ENCODE results near the gene FAM89B.

DNA sequence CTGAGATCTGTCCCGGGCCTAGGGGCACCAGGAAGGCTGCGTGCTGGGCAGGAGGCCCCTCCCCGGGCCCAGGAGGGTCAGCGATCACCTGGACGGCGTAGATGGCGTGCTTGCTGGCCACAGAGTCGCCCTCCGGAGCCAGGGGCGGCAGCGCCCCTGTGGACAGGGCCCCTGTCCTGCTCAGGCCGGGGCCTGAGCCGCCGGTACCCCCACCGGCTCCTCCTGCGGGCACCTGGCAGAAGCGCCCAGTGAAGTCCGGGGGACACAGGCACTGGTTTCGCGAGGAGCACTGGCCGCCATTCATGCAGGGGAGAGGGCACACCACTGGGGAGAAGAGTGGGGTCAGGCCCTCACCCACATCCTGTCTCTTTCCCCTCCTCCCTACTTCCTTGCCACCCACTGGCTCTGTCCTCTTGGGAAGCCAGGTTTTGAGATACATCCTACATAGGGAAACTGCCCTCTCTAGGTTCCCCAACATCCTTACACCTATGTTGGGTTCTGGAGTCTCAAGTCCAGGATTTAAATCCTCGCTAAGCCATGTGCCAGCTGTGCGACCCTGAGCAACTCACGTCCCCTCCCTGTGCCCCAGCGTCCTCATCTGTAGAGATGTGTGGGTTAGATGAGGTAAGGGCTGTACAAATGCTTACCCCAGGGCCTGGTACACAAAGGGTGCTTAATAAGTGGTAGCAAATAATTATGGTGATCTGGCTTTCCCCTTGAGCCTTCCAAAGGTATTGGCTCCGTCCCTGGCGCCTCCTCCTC is 18.1 kb upstream of the FAM89B start:
- TF ChIP-seq YY1 (IDR thresholded peaks at IDR 0.05; ENCODE audit: low read depth), result no peak
- TF ChIP-seq EP300 (IDR thresholded peaks at IDR 0.05; ENCODE audit: borderline replicate concordance), result no peak
- no peak for TF ChIP-seq TEAD4 (IDR thresholded peaks at IDR 0.05)
- no peak for TF ChIP-seq CEBPB (IDR thresholded peaks at IDR 0.05)
- TF ChIP-seq, protein P1, sequence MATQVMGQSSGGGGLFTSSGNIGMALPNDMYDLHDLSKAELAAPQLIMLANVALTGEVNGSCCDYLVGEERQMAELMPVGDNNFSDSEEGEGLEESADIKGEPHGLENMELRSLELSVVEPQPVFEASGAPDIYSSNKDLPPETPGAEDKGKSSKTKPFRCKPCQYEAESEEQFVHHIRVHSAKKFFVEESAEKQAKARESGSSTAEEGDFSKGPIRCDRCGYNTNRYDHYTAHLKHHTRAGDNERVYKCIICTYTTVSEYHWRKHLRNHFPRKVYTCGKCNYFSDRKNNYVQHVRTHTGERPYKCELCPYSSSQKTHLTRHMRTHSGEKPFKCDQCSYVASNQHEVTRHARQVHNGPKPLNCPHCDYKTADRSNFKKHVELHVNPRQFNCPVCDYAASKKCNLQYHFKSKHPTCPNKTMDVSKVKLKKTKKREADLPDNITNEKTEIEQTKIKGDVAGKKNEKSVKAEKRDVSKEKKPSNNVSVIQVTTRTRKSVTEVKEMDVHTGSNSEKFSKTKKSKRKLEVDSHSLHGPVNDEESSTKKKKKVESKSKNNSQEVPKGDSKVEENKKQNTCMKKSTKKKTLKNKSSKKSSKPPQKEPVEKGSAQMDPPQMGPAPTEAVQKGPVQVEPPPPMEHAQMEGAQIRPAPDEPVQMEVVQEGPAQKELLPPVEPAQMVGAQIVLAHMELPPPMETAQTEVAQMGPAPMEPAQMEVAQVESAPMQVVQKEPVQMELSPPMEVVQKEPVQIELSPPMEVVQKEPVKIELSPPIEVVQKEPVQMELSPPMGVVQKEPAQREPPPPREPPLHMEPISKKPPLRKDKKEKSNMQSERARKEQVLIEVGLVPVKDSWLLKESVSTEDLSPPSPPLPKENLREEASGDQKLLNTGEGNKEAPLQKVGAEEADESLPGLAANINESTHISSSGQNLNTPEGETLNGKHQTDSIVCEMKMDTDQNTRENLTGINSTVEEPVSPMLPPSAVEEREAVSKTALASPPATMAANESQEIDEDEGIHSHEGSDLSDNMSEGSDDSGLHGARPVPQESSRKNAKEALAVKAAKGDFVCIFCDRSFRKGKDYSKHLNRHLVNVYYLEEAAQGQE (IDR thresholded peaks at IDR 0.05; ENCODE audit: low read depth), result no peak
- no peak for TF ChIP-seq RAD21 (IDR thresholded peaks at IDR 0.05; ENCODE audit: low read depth)
- TF ChIP-seq MAX (IDR thresholded peaks at IDR 0.05), result no peak
- TF ChIP-seq TAF1 (IDR thresholded peaks at IDR 0.05; ENCODE audit: low read depth), result no peak

Measured in Ishikawa (cell line).